GM18511 (cell line): ENCODE data around the gene GALNT13.

Source experiments
- ATAC-seq: cut with Tn5 transposase; IDR thresholded peaks from one replicate; pipeline ENCODE4 v1.9.1; 2021; ENCODE audit warnings: mild to moderate bottlenecking, moderate library complexity; ENCODE audit not compliant: unreplicated experiment

GALNT13 gene

DNA sequence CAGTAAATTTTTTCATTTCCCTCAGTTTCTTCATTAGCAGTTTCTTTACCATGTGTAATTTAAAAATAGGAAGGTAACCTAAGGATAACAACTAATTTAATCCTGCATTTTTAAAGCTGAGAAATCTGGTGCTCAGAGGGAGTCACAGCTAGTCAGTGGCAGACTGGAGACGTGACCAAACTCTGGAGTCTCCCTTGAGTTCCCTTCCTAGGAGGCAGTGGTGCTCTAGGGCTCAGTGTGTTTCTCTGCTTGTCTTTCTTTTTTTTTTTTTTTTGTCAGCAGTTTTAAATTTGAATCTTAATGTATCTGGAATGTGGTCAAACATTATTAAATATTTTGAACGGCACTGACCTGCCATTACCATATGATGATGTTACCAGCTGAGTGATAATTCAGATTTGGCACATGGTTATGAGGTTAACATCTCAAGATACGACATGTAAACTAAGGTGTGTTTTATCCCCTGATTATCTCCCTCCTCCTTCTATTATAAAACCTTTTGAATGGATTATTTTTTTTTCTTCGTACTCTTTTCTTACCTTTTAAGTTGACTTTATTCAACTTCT is 226.2 kb downstream of the GALNT13 start:
- no peak for ATAC-seq

DNA sequence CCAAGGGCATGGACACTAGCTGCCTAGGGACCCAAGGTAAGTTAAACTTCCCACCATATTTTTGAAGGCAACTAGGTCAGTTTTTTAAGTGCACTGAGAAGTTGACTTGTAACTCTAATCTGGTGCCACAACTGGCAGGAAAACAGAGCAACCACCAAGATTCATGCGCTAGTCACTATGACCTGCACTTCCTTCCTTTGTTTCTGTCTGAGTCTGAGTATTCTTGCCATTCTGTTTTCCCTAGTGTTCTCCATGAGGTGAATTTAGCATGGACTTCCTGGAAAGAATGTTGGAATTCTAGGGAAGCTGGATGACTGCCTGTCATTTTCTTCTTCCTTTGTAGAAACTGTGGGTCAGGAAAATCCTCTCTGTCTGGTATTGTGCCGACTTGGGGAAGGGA is 249.0 kb downstream of the GALNT13 start:
- no peak for ATAC-seq

DNA sequence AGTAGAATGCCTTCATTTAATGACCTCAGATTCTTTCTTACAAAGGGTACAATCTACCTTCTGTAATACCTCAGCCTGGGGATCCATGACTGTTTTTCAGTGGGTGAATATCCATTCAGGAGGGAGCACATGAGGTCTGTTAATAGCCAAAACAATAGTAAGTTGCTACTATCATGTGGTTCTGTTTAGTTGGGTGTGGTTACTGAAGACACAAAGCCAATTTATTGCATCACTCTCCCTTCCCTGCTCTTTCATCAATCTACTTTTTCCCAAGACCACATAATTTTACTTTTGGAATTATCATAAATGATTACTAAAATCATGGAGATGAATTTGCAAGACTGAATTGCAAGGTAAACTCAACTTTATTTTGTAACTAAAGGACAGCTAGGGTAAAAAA is 254.2 kb downstream of the GALNT13 start:
- ATAC-seq: no peak

DNA sequence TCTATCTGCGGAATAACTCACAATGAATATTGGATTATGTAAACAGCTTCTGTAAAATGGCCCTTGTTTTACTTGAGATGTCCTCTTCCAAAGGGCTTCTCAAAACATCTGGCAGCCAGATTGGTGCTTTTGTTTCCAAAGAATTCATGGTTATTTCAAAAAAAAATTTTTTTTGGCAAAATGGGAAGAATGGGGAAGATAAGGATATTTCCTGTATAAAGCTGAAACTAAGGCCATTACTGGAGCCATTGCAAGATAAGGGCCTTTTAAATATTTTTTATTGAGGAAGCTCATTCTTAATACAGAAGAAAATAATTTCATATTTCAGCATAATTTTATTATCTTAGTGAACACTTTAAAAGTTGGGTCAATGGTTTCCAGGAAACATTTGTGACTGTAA is 259.1 kb downstream of the GALNT13 start:
- ATAC-seq: no peak

DNA sequence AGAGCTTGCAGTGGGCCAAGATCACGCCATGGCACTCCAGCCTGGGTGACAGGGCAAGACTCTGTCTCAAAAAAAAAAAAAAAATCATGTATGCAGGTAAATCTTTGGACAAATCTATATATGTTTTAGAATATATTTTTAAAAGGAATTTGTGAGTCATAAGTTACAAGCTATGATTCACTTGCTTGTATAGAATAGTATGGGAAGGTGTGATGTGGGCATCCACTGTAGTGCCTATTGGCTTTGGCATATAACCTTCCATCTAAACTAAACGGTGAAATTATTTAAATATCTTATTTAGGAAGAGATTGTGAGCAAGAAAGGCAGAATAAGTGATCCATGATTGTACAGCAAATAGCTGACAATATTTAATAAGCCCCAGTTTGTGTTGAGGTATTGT is 261.1 kb downstream of the GALNT13 start:
- no peak for ATAC-seq

DNA sequence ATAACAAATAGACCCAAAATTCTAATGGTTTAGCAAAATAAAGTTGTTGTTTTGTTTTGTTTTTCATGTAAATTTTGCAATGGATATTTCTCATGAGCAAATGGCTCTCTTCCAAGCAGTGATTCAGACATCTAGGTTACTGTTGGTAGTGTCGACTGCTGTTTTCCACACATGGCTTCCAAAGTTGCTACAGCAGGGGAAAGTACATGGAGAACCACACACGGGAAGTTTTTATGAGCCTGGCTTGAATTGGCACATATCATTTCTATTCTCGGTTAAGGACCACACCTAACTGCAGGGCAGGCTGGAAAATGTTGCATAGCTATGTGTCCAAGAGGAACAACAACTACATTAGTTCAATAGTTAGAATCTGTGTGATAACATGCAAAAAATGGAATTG is 262.1 kb downstream of the GALNT13 start:
- no peak for ATAC-seq

DNA sequence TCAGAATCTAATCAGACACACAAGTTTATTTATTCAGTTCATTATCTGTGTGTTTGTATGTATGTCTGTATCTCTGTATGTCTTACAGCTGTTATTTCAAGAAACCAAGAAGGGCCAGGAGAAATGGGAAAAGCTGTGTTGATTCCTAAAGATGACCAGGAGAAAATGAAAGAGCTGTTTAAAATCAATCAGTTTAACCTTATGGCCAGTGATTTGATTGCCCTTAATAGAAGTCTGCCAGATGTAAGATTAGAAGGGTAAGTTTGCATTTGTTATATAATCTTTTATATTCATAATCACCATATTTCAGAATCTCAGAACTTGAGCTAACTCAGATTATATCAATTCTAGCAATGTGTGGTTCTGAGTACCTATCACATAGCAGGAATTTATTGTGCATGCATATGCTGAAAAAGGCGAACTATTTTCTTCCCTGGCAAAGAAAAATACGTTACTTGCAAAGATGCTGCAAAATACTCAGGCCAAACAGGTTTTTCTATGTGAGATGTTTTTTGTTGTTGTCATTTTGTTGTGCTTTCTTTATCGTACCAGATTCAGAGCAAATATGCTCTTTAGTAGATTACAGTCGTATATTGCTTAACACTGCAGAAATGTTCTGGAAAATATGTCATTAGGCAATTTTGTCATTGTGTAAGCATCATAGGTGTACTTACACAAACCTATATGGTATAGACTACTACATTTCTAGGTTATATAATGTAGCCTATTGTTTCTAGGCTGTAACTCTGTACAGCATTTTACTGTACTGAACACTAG is 268.7 kb downstream of the GALNT13 start:
- no peak for ATAC-seq

DNA sequence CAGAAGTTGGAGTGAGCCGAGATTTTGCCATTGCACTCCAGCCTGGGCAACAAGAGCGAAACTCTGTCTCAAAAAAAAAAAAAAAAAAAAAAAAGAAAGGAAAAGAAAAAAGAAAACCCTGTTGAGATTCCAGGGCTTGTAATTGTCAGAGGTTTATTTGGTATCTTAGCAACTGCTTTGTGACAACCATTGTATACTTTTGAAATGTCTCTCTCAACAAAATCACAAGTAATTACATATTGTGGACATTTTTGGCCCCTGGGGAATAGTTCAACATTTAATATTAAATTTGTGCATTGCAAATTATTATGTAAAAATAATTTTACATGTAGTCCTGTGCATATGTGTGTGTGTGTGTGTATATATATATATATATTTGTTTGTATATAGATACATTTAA is 270.8 kb downstream of the GALNT13 start:
- ATAC-seq: no peak

DNA sequence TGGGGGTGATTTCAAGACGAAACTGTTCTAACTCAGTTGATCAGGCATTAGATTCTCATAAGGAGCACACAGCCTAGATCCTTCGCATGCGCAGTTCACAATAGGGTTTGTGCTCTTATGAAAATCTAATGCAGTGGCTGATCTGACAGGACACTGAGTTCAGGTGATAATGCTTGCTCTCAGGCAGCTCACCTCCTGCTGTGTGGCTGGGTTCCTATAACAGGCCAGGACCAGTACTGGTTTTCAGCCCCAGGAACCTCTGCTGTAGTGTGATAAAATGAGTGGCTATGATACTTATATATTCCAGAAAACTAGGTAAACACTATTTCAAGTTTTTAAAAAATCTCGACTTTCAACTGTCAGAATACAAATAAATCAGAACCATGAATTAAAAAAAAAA is 271.4 kb downstream of the GALNT13 start:
- no peak for ATAC-seq

DNA sequence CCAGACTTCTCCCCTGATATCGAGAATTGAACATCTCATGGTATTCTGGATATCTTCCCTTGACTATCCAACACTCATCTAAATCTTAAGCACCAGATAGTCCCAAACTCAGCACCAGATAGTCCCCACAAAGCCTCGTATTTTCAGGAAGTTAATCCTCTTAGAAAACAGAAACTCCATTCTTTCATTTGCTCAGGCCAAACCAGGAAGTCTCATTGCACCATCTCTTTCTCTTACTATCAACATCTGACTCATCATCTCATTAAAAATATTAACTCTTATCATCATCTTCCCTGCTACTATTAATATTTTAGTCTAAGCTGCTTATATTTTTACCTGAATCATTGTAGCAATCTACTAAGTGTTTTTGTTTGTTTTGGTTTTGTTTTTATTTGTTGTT is 286.4 kb downstream of the GALNT13 start:
- no peak for ATAC-seq

DNA sequence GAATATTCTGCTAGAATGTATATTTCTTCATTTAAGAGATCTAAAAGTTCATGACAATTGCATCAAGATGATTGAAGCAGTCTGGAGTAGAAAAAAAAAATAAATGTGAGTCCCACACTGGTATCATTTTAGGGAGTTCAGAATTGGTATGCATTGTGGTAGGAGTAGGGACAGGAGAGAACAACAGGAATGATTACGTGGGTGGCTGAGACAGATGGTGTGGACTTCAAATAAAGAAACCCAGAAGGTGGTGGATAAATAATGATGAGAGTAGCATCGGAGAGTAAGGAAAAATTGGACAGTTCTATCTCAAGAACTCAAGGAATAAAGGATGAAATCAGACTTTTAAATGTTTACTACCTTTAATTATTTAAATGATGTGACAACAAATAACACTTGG is 289.6 kb downstream of the GALNT13 start:
- no peak for ATAC-seq

DNA sequence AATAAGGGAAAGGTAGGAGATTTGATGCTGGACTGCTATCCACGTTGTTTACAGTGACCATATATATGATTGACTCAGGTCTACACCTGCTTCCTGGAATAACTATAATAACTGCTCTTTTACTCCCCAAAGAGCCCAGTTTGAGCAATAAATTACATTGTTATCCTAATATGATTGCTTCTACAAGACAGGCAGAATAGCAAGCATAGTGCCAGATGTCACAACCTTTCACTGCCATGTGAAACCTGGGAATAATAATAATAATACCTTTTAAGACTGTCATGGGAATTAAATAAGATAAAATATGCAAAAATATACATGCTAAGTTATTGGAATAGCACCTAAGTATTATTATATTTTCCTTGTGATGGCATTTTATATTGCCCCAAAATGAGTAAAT is 298.7 kb downstream of the GALNT13 start:
- no peak for ATAC-seq

DNA sequence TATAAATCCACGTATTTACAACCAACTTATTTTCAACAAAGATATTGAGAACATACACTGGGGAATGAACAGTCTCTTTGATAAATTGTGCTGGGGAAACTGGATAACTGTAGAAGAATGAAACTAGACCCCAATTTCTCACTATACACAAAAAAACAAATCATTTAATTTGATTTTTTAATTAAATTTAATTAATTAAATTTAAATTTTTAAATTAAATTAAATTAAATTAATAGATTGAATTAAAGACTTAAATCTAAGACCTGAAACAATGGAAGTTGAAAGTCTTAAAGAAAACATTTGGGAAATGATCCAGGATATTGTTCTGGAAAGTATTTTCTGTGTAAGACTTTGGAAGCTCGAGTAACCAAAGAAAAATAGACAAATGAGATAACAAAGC is 301.4 kb downstream of the GALNT13 start:
- ATAC-seq: no peak

DNA sequence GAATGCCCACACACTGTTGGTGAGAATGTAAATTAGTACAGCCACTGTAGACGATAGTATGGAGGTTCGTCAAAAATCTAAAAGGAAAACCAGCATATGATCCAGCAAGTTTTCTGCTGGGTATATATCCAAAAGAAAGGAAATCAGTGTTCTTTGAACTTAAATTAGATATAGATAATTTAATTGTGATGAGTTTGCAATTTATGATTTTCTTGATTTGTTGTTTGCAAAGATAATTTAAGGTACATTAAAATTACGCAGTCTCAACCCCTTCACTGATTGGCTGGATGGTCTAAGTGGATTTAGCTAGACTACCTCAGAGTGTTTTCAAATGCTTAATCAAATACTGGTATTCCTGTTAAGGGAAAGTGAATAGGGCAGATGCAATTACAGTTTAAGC is 302.2 kb downstream of the GALNT13 start:
- no peak for ATAC-seq

DNA sequence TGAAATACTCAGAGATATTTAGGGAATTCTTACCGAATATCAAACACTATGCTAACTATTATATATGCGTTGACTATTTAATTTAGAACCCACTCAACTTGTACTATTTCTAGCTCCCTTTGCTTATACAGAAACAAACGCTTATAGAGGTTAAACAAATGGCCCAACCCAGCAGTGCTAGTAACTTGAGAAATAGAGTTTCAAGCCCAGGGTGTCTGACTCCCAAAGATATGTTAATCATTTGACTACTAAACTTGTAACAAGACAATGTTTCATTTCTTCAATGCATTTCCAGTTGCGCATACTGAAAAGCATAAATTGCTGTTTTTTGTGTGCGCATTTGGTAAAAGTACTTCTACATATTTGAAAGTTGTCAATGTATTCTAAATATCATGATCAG is 310.3 kb downstream of the GALNT13 start:
- ATAC-seq: no peak

DNA sequence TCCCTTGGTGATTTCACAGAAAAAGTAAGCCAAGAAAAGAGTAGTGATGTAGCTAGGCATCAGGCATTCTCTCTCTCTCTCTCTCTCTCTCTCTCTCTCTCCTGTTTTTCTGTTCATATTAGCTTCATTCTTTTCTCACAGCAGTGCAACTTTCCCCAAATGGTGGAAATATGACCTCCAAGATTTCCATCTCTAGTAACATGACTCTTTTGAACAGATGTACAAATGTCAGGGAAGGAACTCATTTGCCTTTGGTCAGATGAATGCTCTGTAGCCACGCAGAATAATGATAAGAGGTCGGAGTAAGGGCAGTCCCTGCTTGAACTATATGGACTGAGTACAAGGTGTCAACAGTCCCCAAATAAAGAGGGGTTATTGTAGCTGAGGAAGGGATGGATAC is 316.2 kb downstream of the GALNT13 start:
- ATAC-seq: no peak

DNA sequence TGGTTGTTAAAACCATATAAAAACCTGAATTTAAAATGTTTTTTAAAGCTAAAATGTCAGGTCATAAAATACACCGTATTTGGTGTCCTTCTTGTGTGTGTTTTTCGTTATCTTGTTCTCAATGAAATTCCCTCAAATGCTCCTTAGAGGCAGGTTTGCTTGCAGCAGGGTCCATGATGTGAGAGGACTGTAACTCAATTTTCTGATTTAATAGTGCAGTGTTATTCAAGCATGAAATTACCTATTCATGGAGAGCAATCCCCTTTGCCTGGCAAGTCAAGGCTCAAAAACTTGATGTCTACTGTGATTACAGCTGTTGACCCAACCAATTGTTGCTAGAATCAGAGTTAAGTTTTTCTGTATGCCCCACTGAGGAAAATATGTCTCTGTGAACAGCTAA is 318.2 kb downstream of the GALNT13 start:
- ATAC-seq: no peak

DNA sequence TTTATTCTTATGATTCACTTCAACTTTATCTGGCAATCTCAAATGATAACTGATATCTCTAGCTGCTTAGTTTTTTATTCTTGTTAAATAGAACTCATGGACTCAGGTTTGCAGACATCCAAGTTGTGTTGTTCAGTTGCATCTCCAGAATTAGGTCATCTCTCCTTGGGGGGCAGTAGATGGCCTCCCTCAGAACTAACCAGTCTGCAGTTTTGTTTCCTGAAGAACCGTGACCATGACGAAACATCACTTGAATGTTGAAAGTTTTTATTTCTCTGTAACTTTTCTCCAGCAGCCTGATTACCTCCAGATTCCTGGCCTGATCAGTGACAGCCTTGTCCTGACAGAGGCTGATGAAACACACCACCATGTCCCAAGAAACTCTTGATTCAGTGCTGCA is 321.5 kb downstream of the GALNT13 start:
- no peak for ATAC-seq

DNA sequence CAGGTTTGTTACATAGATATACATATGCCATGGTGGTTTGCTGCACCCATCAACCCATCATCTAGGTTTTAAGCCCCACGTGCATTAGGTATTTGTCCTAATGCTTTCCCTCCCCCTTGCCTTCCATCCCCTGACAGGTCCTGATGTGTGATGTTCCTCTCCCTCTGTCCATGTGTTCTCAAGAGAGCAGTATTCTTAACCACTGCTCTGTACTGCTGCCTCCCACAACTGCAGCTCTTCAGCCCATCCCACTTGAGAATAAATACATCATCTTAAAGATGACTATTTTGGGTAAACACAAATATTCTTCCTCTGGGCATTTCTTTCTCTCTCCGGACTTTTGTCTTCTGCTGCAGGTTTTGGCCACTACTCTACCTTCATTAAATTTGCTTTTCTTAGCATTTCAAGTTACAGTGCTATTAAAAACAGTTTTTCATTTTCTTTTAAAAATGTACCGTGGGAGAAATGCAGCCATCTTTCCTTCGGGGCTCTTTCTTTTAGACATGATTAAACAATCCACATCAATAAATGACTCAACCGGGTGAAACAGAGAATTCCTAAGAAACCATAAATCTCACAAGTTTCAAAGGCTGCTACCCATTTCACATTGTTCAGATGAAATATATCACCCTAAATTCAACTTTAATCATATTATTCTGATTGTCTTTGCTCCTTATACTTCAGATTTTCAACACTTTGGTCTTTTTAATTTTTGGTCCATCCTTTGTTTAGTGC is 323.4 kb downstream of the GALNT13 start:
- ATAC-seq: no peak

DNA sequence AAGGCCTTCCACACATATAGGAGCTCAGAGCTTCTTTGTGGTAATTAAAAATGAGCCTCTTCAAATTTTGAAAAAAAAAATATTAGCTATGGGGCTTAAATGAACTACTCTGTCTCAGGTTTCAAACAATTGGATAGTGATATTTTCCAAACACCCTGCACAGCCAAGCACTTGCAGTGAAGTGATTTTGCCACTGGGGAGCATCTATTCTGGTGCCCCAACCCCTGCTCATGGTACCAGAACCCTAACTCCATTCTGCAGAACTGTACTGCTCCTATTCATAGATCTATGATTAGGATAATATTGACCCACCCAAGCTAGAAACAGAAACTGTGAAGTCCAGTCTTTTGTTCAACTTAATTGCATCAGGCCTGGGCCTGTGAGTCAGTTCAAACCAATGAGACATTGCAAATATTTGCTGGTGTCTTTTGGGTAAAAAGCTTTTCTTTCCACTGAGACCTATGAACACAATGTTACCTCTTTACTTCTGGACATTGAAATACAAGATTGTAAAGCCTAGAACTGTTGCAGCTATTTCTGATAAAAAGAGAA is 324.0 kb downstream of the GALNT13 start:
- ATAC-seq: no peak

DNA sequence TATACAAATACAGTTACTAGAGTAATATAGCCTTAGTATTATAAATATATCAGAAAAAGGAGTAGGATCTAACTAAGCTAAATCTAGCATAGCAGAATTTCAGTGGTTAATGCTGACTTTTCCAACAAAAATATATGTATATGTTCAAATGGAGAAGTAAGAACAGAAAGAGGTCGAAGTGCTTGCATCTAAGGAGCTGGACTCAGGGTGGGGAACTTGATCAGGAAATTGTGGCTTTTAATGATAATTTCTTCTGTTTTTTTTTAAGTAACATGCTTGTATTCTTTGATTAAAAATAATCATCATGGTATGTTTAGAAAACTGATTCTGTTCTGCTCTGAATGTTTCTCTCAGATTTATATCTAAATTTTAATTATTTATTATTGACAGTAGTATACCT is 327.1 kb downstream of the GALNT13 start:
- ATAC-seq: no peak

DNA sequence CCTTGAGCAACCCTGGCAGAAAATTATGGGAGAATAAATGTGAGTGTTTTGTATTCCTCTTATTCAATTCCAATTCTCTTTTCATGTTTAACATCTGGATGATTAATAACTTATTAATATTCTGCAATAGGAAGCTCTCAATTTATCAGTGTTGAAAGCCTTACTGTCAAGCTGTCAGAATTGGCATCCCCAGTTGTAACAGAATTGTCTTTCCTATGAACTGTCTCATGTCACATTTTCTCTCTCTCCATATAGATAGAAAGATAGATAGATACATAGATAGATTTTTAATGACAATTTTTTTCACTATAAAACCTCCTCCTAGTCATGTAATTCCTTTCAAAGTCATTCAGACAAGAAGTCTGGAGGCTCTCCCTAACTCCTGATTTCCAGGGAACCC is 331.5 kb downstream of the GALNT13 start:
- no peak for ATAC-seq
